Measurements from ENCODE around the gene TMEM178B.
"Not testable (repeated sequence)": the region's sequence is repeated elsewhere in the genome, so short reads cannot be mapped to it uniquely, and the experiment has no call there.

TMEM178B gene

DNA sequence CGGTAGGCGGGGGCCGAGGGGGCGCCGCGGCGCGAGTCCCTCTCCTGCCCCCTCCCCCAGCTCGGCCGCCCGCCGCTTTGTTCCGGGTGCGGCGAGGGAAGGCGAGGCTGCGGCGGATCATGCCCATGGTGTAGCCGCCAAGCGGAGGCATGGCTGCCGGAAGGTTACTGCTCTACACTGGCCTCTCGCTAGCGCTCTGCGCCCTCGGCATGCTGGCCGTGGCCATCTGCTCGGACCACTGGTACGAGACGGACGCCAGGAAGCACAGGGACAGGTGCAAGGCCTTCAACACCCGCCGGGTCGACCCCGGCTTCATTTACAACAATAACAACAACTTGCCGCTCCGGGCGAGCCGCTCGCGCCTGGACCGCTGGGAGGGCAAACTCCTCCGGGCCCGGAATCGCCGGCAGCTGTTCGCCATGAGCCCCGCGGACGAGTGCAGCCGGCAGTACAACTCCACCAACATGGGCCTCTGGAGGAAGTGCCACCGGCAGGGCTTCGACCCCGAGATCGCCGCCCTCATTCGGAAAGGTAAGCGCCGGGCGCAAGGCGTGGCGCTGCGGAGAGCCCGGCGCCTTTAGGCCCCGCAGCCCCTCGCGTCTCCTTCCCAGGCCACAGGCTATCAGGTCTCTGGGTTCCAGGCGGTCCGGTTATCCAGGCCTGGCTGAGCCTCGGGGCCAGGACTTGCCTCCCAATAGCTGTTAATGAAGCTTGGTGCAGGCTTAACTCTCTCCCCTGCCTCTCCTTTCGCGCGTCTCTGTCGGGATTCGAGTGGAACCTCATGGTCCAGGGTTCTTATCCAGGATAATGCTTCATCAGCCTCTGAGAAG, 513 bp downstream of the TMEM178B start:
- no peak for DNase-seq (ENCODE audit: low spot score)

DNA sequence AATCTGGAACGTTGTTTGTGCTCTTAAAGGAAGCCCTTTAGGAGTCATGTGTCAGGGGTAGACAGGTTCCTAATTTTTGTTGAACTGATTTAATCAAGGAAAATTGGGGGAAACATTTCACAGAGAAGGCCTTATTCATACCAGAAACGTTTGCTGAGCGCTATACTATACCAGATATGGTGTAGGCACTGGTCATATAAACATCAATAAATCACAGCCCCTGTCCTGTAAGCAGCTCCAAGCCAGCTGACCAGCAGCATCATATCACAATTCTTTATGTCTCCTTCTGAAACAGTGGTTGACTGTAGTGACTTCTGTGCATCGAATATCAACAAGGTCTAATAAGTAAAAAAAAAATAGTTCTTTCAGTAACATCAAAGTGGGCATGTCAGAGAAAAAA, 1.1 kb downstream of the TMEM178B start:
- no peak for DNase-seq (ENCODE audit: low spot score)

DNA sequence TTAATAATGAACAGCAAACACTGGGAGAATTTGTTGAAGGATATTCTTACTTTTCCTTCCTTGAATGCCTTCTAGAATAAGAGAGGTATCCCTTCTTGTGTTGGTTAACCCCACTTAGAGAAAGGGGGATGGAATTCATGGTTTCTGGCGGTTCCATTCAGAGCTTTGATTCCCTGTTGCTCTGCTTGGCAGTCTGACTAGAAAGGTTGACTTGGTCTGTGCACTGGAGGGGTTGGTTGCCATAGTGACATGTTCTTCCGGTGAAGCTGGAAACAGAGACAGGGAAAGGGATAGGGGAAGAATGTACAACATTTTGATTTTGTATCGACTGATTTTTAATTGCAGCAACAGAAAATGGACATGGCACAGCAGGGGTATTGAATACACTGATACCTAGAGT, 2.5 kb downstream of the TMEM178B start:
- DNase-seq (ENCODE audit: low spot score) = no peak

DNA sequence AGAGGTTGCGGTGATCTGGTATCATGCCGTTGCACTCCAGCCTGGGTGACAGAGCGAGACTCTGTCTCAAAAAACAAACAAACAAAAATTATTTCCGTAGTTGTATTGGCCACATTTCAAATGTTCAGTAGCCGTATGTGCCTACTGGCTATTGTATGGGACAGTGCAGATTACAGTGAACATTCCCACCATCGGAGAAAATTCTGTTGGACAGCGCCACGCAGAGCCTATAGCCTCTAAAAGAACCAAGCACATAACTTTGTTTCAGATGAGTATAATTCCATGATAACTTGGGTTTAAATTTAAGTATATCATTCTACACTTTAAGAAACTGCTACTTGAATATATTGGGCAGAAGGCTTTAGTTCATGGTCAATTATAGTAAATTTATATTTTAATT, 5.4 kb downstream of the TMEM178B start:
- DNase-seq (ENCODE audit: low spot score) = no peak

DNA sequence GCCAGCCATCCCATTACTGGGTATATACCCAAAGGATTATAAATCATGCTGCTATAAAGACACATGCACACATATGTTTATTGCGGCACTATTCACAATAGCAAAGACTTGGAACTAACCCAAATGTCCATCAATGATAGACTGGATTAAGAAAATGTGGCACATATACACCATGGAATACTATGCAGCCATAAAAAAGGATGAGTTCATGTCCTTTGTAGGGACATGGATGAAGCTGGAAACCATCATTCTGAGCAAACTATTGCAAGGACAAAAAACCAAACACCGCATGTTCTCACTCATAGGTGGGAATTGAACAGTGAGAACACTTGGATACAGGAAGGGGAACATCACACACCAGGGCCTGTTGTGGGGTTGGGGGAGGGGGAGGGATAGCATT, 15.6 kb downstream of the TMEM178B start:
- DNase-seq (ENCODE audit: low spot score) = not testable (repeated sequence)

DNA sequence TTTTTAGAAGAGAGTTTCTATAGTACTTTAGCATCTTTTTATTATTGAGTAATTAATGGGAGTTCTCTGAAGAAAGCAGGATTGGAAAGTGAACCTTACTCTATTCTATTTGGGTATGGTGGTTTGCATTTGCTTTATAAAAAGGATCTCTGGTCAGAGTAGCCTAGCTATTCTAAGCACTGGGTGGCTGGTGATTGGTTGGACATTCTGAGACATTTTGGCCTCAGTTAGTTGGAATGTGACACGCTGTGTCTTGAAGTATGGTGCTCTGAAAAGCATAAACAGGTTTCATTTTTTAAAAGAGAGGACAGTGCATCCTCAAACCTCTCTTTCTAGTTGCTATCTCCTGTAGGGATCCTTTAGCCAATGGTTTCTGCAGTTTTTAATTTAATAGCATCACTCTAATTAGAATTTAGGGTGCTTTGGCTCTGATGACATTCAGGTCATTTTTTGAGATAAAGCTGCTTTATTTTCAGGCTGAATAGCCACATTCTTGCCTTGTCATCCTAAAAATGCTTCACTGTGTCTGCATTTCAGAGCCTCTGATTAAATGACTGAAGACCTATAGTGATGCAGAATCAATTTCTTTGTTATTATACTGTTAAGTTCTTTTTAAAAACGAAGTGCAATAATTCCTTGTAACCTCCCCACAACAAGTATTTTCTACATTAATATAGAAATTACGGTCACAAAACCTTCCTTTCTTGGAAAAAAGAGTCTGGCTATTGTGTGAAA, 20.6 kb downstream of the TMEM178B start:
- DNase-seq (ENCODE audit: low spot score) = no peak

DNA sequence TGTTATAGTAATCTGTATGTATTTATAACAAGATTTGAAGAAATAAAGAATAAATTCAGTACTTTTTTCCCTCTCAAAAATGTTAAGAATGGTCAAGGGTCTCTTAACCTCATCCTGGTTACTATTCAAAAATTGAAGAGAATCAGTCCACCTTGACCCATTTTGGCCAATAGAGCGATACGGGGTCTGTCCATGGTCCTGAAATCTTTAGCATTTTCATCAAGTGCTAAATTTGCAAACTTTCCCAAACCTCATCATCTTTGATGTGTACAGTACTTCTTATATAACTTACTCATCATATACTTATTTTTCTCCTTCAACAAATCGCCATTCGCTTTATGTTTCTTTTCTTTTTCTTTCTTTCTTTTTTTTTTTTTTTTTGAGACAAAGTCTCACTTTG, 23.6 kb downstream of the TMEM178B start:
- DNase-seq (ENCODE audit: low spot score) = no peak

DNA sequence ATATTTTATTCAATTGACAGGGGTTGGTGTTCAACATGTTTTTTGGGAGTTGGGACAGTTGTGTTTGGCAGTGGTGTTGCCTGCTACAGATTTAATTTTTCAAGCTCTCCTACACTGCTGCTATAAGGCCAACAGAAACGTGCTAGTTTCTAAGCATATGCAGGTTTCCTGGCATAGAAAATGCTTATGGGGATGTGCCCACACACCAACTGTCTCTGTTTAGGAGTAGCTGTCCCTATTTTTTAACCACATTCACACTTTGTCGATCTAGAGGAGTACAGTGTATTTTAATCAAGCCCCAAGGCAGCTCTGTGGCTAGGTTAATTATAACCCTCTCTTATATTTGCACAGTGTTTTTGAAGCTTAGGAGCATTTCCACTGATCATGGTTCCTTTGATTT, 28.6 kb downstream of the TMEM178B start:
- DNase-seq (ENCODE audit: low spot score) = no peak

DNA sequence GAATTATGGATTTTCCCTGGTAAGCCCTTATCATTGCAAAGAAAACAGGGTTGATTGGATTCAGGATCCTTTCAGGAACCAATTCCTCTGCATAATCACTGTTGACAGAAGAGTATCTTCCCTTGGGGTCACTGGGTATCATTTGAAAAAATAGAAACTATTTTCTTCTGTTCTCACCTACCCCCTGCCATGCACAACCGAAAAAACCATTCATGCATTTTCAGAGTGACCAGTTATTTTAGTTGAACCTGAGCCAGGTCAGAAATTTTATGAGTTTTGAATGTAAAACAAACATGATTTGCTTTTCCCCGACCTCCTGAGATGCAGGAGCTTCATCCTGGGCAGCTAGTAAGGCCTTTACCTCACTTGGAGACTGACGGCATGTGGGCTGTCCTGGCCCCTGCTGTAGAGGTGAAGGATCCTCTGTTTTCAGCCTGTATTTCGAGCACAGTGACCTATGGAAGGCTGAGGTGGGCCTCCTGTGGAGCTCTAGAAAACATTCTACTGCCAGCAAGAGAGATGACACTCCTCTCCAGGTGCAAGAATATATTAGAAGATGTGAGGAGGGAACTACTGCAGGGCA, 30.1 kb downstream of the TMEM178B start:
- DNase-seq (ENCODE audit: low spot score) = no peak

DNA sequence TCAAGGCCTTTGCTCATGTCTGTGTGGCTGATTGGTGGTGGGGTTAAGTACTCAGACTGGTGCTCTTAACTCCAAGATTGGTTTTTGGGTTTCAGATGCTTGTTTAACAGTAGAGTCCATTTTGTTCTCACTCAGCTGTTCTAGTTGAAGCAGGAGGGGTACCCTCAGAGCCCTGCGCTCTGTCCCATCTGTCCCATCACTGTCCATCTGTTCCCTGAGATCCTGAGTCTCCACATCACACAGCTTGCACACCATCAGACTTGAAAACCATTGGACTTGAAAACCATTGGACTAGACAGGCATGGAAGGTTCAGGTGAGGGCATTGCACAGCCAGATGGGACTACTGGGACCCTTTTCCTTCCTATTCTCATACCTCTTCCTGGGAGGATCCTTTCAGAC, 39.3 kb downstream of the TMEM178B start:
- DNase-seq (ENCODE audit: low spot score) = no peak

DNA sequence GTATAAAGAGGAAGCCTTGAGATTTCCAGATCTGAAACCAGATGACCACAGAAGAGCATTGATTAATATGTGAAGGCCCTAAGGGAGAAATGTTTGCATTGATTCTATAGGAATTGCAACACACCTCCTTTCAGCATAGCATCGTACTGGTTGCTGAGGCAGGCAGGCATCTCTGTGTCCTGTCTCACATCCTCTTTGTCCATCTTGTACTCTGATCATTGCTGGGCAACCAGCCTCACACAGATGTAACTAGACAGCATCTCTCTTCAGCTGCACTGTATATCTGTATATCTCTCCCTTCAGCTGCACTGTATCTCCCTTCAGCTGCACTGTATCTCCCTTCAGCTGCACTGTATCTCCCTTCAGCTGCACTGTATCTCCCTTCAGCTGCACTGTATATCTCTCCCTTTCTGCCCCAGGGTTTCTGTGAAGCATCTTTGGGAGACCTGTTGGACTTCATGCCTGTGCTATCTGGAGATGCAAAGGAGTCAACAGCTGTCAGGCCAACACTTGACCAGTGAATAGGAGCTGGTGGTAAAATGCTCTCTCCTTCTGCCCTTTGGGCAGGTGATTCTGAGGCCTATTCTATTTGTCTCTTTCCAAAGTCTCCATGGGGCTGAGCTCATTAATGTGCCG, 40.3 kb downstream of the TMEM178B start:
- DNase-seq (ENCODE audit: low spot score) = no peak

DNA sequence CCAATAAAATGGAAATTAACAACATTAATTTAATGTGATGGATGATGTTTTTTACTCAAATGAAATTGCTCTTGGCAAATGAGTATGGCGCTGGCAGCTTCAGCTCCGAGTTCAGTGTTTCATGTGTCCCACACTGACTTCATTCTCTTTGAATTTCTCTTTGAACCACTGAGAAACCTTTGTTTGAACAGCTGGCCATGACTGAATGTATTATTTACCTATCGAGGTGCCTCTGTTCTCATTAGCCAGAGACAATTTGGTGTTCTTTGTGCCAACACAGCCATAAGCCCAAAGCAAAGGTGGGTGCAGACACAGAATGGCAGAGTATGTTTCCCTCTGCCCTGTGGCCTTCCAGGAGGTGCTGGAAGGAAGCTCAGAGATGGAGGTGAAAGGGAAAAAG, 42.1 kb downstream of the TMEM178B start:
- DNase-seq (ENCODE audit: low spot score) = no peak

DNA sequence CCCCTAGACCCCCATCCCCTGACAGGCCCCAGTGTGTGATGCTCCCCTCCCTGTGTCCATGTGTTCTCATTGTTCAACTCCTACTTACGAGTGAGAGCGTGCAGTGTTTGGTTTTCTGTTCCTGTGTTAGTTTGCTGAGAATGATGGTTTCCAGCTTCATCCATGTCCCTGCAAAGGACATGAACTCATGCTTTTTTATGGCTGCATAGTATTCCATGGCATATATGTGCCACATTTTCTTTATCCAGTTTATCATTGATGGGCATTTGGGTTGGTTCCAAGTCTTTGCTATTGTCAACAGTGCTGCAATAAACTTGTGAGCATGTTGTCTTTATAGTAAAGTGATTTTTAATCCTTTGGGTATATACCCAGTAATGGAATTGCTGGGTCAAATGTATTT, 42.8 kb downstream of the TMEM178B start:
- not testable (repeated sequence) for DNase-seq (ENCODE audit: low spot score)

DNA sequence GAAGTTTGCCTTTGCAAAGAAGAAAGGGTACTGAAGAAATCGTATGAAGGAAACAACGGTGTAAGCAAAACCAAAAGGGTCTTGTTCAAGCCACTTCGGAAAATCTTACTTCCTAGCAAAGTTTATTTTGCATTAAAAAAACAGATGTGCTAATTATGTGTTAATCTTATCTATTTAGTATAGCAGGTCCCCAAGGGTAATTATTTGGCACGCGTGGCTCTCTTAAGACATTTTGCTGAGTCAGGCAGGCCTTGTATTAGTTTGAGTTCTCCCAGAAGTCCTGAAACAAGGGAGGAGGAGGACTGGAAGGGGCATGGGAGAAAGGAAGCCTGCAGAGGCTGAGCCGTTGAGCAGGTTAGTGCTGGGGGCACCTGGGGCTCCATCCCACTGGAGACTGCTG, 44.9 kb downstream of the TMEM178B start:
- DNase-seq (ENCODE audit: low spot score) = no peak

DNA sequence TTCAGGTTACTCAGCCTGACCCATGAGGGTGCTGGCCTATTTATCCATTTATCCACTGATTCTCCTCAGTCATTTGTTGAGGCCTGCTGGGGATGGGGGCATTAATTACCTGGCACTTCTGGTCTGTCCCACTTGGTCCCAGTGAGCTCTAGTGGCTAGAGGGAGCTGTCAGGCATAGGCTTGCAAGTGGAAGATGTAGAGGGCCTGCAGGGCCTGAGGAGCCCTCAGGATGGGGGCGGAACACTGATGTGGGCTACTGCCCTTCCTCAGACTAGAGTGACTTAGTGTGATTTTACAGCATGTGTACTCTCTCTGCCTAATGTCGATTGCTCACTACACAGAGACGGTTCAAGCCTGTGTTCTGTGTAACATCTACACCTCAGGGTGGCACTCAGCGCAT, 45.3 kb downstream of the TMEM178B start:
- DNase-seq (ENCODE audit: low spot score) = no peak

DNA sequence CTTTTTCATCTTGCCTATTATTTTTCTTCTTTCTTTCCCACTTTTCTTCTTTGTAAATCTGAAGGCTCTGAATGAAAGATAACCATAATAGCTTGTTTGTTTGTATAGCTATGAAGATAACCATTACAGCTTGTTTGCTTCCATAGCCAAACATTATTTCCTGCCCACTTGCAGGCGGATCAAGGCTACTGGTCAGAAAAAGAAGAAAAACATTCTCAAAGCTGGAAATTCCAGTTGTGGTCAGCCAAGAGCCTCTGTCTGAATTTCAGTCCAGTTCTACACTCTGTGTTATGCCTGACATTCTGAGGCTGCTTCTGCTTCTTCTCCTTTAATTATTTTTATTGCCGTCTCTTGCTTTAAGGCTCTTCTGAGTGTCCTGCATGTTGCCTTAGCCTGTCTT, 48.9 kb downstream of the TMEM178B start:
- DNase-seq (ENCODE audit: low spot score) = no peak

DNA sequence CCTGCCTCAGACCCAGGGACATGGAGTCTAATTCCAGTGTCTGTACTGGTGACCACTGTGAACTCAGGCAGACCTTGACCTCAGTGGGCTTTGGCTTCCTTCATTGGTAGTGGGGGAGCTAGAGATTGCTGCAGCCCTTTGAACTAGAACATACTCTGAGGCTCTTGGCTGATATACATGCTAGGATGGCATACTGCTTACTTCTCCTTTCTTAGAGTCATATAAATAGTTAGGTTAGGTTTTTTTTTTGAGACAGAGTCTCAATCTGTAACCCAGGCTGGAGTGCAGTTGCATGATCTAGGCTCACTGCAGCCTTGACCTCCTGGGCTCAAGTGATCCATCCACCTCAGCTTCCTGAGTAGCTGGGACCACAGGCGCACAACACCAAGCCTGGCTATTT, 49.7 kb downstream of the TMEM178B start:
- no peak for DNase-seq (ENCODE audit: low spot score)

DNA sequence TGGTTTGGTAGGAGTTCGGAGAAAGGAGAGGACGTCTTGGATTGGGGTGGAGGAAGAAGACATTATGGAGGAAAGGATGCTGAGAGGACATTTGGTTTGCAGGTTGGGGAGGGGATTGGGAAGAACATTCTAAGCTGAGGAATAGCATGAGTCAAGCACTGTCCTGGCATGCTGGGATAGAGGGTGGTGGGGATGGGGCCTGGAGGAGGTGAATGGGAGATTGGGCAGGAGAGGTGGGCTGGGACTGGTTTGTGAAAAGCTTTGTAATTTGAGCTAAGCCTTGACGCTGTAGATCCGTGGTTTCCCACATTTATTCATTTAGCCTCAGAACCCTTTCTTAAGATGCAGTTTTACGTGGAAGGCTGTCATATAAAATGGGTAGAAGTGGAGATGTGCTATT, 52.2 kb downstream of the TMEM178B start:
- DNase-seq (ENCODE audit: low spot score) = no peak

DNA sequence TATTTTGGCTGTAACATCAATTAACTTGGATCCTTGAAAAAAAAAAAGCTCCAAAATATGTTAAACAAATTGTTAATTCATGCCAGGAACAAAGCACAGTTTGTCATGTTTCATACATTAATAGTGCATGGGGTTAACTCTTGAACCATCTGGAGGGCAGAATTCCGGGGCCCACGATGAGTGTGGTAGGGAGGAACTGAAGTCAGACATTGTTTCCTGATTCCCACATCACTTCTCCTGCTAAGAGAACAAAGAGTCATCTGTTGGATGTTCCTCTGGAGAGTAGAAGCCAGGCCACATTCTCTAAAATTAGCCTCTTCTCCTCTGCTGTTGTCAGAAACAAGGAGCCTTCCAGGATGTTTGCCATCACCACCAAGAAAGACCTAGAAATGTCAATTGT, 54.6 kb downstream of the TMEM178B start:
- no peak for DNase-seq (ENCODE audit: low spot score)

DNA sequence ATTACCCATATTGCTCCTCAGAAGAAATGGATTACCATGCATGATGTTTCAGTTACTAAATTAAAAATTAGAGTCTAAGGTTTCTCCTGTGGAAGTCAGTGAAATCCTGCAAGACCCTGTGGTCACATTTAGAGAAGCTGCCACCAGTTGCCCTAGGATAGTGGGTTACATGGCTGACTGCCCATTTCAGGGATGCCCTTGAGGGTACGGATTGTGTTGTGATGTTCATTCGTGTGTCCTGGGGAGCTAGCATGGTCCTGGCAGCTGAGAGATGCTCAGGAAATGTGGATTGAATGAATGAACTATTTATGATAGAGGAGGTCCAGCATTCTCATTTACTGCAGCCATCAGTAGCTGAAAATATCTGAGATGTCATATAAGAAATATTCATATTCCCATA, 55.1 kb downstream of the TMEM178B start:
- DNase-seq (ENCODE audit: low spot score) = no peak

DNA sequence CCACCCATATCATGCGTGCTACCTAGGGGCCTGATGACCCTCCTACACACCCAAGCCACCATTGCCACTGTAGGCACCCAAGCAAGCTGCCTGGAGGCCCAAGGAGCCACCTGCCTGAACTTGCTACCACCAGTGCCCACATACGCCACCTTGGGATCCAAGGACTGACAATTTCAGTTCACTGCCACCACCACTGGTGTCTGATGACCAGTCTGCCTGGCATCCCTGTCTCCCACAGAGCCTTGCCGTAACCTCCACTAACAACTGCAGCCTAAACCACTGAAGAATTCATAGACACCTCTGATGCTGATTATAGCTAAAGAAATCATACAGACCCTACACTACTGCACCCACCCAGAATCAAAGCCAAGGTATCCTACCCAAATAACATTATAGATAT, 58.8 kb downstream of the TMEM178B start:
- DNase-seq (ENCODE audit: low spot score) = no peak

DNA sequence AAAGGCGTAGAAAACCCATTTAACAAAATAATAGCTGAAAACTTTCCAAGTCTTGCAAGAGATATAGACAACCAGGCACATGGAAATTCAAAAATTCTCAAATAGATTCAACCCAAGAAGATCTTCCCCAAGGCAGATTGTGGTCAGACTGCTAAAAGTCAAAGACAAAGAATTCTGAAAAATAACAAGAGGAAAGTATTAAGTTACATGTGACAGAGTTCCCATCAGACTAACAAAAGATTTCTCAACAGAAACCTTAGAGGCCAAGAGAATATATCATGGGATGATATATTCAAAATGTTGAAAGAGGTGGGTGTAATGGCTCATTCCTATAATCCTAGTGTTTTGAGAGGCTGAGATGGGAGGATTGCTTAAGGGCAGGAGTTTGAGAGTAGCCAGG, 59.8 kb downstream of the TMEM178B start:
- DNase-seq (ENCODE audit: low spot score) = no peak

DNA sequence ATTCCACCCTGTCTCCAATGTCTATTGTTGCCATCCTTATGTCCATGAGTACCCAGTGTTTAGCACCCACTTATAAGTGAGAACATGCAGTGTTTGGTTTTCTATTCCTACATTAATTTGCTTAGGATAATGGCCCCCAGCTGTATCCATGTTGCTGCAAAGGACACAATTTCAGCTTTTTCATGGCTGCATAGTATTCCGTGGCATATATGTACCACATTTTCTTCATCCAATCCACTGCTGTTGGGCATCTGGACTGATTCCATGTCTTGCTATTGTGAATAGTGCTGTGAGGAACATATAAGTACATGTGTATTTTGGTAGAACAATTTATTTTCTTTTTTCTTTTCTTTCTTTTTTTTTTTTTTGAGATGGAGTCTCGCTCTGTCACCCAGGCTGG, 68.2 kb downstream of the TMEM178B start:
- no peak for DNase-seq (ENCODE audit: low spot score)

All from left forelimb (tissue), 1 donor.